Measurements from ENCODE around the gene ELMOD2. TPM values are rescaled to one million over a fixed set of nuclear protein-coding genes. Genes with fewer than 3 reads are reported as not detected.

The ELMOD2 gene
- total and polyA plus RNA-seq, 4 donors = 6.6 to 20.0 (median 15.8) TPM

DNA sequence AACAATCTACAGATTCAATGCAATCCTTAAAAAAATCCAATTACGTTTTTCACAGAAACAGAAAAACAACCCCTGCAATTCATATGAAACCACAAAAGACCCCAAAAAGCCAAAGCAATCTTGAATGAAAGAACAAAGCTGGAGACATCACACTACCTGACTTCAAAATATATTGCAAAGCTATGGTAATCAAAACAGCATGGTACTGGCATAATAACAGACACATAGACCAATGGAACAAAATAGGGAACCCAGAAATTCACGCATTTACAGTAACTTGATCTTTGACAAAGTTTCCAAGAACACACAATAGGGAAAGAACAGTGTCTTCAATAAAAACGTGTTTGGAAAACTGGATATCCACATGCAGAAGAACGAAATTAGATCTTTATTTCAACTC is 40.5 kb upstream of the ELMOD2 start:
- Histone ChIP-seq H3K36me3 (ENCODE audit: control insufficient read depth in 4 of 4, insufficient read depth in 3 of 4, low read depth in 1 of 4, low read length in 3 of 4) (no peaks in the 10 kb centered on the region), H3K27ac (ENCODE audit: low read depth in 1 of 2, low read length in 2 of 2) (no peak overlapping the region), H3K9me3 (ENCODE audit: control insufficient read depth in 4 of 4, low read length in 3 of 4) (peaks cover 0 to 7% (median 1%) of the 10 kb centered on the region in 4 donors), H3K4me3 (ENCODE audit: low read depth in 1 of 3, low read length in 3 of 3) (no peak overlapping the region), H3K27me3 (ENCODE audit: control insufficient read depth in 4 of 4, insufficient read depth in 4 of 4, low read length in 3 of 4) (no peaks in the 10 kb centered on the region), H3K4me1 (ENCODE audit: control insufficient read depth in 4 of 4, insufficient read depth in 4 of 4, low read length in 3 of 4) (no peaks in the 10 kb centered on the region), H3K9ac (ENCODE audit: low read depth in 1 of 2, low read length in 2 of 2) (no peak overlapping the region)
- DNase-seq (ENCODE audit: low spot score) = no peak
- TF ChIP-seq NR2F2 (IDR thresholded peaks at IDR 0.05) = no peak
- WGBS = 86% methylated on average over 4 of the region's 4 CpGs

DNA sequence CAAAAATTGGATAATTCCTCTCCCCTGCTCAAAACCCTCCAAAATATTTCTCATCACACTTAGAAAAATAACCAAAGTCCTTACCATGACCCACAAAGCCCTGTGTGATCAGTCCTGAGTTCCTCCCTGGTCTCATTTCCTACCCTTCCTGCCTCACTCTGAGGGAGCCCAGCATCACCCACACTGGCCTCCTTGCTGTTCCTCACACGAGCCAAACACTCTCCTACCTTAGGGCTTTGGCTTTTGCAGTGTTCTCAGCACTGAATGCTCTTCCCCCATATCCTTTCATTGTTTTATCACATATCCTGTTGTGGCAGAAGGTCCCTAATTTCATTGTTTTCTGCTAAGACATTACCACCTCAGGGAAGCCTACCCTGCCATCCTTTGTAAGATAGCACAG is 38.0 kb upstream of the ELMOD2 start:
- Histone ChIP-seq H3K27ac (ENCODE audit: low read depth in 1 of 2, low read length in 2 of 2) (no peak overlapping the region), H3K9ac (ENCODE audit: low read depth in 1 of 2, low read length in 2 of 2) (no peak overlapping the region), H3K27me3 (ENCODE audit: control insufficient read depth in 4 of 4, insufficient read depth in 4 of 4, low read length in 3 of 4) (no peaks in the 10 kb centered on the region), H3K9me3 (ENCODE audit: control insufficient read depth in 4 of 4, low read length in 3 of 4) (peaks cover 0 to 7% (median 1%) of the 10 kb centered on the region in 4 donors), H3K36me3 (ENCODE audit: control insufficient read depth in 4 of 4, insufficient read depth in 3 of 4, low read depth in 1 of 4, low read length in 3 of 4) (no peaks in the 10 kb centered on the region), H3K4me1 (ENCODE audit: control insufficient read depth in 4 of 4, insufficient read depth in 4 of 4, low read length in 3 of 4) (no peaks in the 10 kb centered on the region), H3K4me3 (ENCODE audit: low read depth in 1 of 3, low read length in 3 of 3) (no peak overlapping the region)
- TF ChIP-seq GABPA (IDR thresholded peaks at IDR 0.05 in 1 of 2, conservative IDR thresholded peaks at IDR 0.05 in 1 of 2) (no peak), NR2F2 (IDR thresholded peaks at IDR 0.05) (no peak), HNF4G (IDR thresholded peaks at IDR 0.05) (no peak), YY1 (IDR thresholded peaks at IDR 0.05) (no peak)
- no peak for DNase-seq (ENCODE audit: low spot score)
- WGBS = 81% methylated on average over 1 of the region's 1 CpG

DNA sequence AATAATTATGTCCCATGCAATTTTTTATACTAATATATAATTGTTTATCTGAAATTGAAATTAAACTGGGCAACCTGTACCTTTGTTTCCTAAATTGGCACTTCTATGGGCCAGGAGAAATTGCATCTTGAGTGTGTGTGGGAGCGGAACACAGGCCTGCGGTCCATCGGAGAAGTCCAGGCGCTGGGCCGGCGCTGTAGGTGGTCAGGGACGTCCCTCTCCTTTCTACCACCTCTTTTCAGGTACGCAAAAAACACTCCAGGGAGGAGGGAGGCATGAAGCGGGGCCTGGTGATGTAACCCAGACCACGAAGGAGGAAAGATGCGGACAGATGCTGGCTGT is 26.6 kb upstream of the ELMOD2 start:
- H3K27me3 ChIP-seq (ENCODE audit: control insufficient read depth in 4 of 4, insufficient read depth in 4 of 4, low read length in 3 of 4) = peaks cover 0 to 12% (median 3%) of the 10 kb centered on the region in 4 donors
- WGBS = 83% methylated on average over 11 of the region's 11 CpGs
- TF ChIP-seq, protein P1, sequence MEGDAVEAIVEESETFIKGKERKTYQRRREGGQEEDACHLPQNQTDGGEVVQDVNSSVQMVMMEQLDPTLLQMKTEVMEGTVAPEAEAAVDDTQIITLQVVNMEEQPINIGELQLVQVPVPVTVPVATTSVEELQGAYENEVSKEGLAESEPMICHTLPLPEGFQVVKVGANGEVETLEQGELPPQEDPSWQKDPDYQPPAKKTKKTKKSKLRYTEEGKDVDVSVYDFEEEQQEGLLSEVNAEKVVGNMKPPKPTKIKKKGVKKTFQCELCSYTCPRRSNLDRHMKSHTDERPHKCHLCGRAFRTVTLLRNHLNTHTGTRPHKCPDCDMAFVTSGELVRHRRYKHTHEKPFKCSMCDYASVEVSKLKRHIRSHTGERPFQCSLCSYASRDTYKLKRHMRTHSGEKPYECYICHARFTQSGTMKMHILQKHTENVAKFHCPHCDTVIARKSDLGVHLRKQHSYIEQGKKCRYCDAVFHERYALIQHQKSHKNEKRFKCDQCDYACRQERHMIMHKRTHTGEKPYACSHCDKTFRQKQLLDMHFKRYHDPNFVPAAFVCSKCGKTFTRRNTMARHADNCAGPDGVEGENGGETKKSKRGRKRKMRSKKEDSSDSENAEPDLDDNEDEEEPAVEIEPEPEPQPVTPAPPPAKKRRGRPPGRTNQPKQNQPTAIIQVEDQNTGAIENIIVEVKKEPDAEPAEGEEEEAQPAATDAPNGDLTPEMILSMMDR (IDR thresholded peaks at IDR 0.05; ENCODE audit: low read depth, low read length, missing input control) = no peak
- TF ChIP-seq EGR1 (IDR thresholded peaks at IDR 0.05; ENCODE audit: low read depth in 2 of 2) = no peak
- TF ChIP-seq RXRA (IDR thresholded peaks at IDR 0.05) = no peak
- no peak for TF ChIP-seq HNF4A (conservative IDR thresholded peaks at IDR 0.05)
- TF ChIP-seq, protein P2, sequence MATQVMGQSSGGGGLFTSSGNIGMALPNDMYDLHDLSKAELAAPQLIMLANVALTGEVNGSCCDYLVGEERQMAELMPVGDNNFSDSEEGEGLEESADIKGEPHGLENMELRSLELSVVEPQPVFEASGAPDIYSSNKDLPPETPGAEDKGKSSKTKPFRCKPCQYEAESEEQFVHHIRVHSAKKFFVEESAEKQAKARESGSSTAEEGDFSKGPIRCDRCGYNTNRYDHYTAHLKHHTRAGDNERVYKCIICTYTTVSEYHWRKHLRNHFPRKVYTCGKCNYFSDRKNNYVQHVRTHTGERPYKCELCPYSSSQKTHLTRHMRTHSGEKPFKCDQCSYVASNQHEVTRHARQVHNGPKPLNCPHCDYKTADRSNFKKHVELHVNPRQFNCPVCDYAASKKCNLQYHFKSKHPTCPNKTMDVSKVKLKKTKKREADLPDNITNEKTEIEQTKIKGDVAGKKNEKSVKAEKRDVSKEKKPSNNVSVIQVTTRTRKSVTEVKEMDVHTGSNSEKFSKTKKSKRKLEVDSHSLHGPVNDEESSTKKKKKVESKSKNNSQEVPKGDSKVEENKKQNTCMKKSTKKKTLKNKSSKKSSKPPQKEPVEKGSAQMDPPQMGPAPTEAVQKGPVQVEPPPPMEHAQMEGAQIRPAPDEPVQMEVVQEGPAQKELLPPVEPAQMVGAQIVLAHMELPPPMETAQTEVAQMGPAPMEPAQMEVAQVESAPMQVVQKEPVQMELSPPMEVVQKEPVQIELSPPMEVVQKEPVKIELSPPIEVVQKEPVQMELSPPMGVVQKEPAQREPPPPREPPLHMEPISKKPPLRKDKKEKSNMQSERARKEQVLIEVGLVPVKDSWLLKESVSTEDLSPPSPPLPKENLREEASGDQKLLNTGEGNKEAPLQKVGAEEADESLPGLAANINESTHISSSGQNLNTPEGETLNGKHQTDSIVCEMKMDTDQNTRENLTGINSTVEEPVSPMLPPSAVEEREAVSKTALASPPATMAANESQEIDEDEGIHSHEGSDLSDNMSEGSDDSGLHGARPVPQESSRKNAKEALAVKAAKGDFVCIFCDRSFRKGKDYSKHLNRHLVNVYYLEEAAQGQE (IDR thresholded peaks at IDR 0.05) = no peak
- TF ChIP-seq HNF4G (IDR thresholded peaks at IDR 0.05) = no peak
- TF ChIP-seq YY1 (IDR thresholded peaks at IDR 0.05) = no peak
- TF ChIP-seq TAF1 (conservative IDR thresholded peaks at IDR 0.05) = no peak
- no peak for TF ChIP-seq FOXA1 (IDR thresholded peaks at IDR 0.05)
- no peak for TF ChIP-seq FOXA2 (IDR thresholded peaks at IDR 0.05)
- TF ChIP-seq, protein P3, sequence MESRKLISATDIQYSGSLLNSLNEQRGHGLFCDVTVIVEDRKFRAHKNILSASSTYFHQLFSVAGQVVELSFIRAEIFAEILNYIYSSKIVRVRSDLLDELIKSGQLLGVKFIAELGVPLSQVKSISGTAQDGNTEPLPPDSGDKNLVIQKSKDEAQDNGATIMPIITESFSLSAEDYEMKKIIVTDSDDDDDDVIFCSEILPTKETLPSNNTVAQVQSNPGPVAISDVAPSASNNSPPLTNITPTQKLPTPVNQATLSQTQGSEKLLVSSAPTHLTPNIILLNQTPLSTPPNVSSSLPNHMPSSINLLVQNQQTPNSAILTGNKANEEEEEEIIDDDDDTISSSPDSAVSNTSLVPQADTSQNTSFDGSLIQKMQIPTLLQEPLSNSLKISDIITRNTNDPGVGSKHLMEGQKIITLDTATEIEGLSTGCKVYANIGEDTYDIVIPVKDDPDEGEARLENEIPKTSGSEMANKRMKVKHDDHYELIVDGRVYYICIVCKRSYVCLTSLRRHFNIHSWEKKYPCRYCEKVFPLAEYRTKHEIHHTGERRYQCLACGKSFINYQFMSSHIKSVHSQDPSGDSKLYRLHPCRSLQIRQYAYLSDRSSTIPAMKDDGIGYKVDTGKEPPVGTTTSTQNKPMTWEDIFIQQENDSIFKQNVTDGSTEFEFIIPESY (IDR thresholded peaks at IDR 0.05) = no peak
- TF ChIP-seq, protein P4, sequence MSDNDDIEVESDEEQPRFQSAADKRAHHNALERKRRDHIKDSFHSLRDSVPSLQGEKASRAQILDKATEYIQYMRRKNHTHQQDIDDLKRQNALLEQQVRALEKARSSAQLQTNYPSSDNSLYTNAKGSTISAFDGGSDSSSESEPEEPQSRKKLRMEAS (IDR thresholded peaks at IDR 0.05) = no peak
- H3K27ac ChIP-seq (ENCODE audit: low read depth in 1 of 2, low read length in 2 of 2) = no peak overlapping the region
- no peak overlapping the region for H3K9ac ChIP-seq (ENCODE audit: low read depth in 1 of 2, low read length in 2 of 2)
- H3K9me3 ChIP-seq (ENCODE audit: control insufficient read depth in 4 of 4, low read length in 3 of 4) = no peaks in the 10 kb centered on the region
- DNase-seq (ENCODE audit: low spot score) = no peak
- H3K4me1 ChIP-seq (ENCODE audit: control insufficient read depth in 4 of 4, insufficient read depth in 4 of 4, low read length in 3 of 4) = peaks cover 0 to 5% (median 4%) of the 10 kb centered on the region in 4 donors
- H3K4me3 ChIP-seq (ENCODE audit: low read depth in 1 of 3, low read length in 3 of 3) = peak overlapping the region in 1 of 3 donors; percentile 44
- H3K36me3 ChIP-seq (ENCODE audit: control insufficient read depth in 4 of 4, insufficient read depth in 3 of 4, low read depth in 1 of 4, low read length in 3 of 4) = no peaks in the 10 kb centered on the region

All from liver (tissue), 9 donors.